Gastroesophageal sphincter (tissue), 4 donors: ENCODE data around the gene TEX264. TPM values are rescaled to one million over a fixed set of nuclear protein-coding genes. Genes with fewer than 3 reads are reported as not detected.
A peak's percentile ranks its signal among the peaks of the same experiment; 100 is the strongest.

Experiments used
- ATAC-seq: fragments of 150-250 bp; one replicate; pipeline ENCODE4 v1.9.1; 2016; ENCODE audit warnings: mild to moderate bottlenecking, moderate library complexity
- H3K27ac ChIP-seq, 4 donors: fragments of 200-600 bp; sonication (generic) in 3 of 4; 1 replicate in 3 of 4; 2 replicates in 1 of 4; pipeline ENCODE4 v1.5.1; 2016 to 2019
- H3K27me3 ChIP-seq: fragments of 200-600 bp; sonication (generic); one replicate; pipeline ENCODE4 v1.5.1; 2019
- H3K36me3 ChIP-seq, 2 donors: fragments of 200-600 bp; sonication (generic); one replicate each; pipeline ENCODE4 v1.5.1; 2019; ENCODE audit warnings: control low read depth in 1 of 2
- H3K4me1 ChIP-seq, 3 donors: fragments of 200-600 bp; sonication (generic); 1 replicate in 2 of 3; 2 replicates in 1 of 3; pipeline ENCODE4 v1.5.1; 2016 to 2019; ENCODE audit warnings: control low read depth in 2 of 3
- H3K4me3 ChIP-seq, 2 donors: fragments of 200-600 bp; sonication (generic); one replicate each; pipeline ENCODE4 v1.5.1; 2019; ENCODE audit warnings: mild to moderate bottlenecking in 1 of 2, moderate library complexity in 1 of 2
- H3K9me3 ChIP-seq, 3 donors: fragments of 200-600 bp; sonication (generic); one replicate each; pipeline ENCODE4 v1.5.1; 2017 to 2019; ENCODE audit warnings: control low read depth in 2 of 3
- EP300 ChIP-seq: sonication (generic); formaldehyde crosslinking; IDR thresholded peaks from one replicate; pipeline ENCODE4 v1.6.1; 2017; ENCODE audit warnings: antibody characterized with exemption, mild to moderate bottlenecking
- POLR2A ChIP-seq, 2 donors: fragments of 450-650 bp; IDR thresholded peaks; one replicate each; pipeline ENCODE4 v1.6.1; 2017; ENCODE audit warnings: antibody characterized with exemption in 2 of 2, mild to moderate bottlenecking in 2 of 2, moderate library complexity in 1 of 2
- POLR2AphosphoS5 ChIP-seq: sonication (generic); formaldehyde crosslinking; IDR thresholded peaks from one replicate; pipeline ENCODE4 v1.6.1; 2017; ENCODE audit warnings: antibody characterized with exemption
- WGBS, 2 donors: methylation state at CpG; one replicate each; pipeline ENCODE4 v1.1.5; 2018; ENCODE audit warnings: low coverage in 1 of 2; 5-methylcytosine and 5-hydroxymethylcytosine counted together
- total RNA-seq, 4 donors: library from RNA; depleted of rRNA; stranded (reverse); fragments of >200 nt; gene quantifications; one replicate each; pipeline ENCODE4 v1.1.0, GENCODE V29; 2016
- TF ChIP-seq, protein P1 (sequence below), 4 experiments: fragments of 200-600 bp in 2 of 4; fragments of 450-650 bp in 2 of 4; sonication (generic) in 1 of 4; IDR thresholded peaks; one replicate each; pipeline ENCODE4 v1.5.1; 2017 to 2019; ENCODE audit warnings: antibody characterized with exemption in 4 of 4, mild to moderate bottlenecking in 2 of 4, moderate library complexity in 2 of 4

Gene TEX264
- total RNA-seq, 4 donors from 2014 or later, result 43.9 to 67.5 (median 51.4) TPM

DNA sequence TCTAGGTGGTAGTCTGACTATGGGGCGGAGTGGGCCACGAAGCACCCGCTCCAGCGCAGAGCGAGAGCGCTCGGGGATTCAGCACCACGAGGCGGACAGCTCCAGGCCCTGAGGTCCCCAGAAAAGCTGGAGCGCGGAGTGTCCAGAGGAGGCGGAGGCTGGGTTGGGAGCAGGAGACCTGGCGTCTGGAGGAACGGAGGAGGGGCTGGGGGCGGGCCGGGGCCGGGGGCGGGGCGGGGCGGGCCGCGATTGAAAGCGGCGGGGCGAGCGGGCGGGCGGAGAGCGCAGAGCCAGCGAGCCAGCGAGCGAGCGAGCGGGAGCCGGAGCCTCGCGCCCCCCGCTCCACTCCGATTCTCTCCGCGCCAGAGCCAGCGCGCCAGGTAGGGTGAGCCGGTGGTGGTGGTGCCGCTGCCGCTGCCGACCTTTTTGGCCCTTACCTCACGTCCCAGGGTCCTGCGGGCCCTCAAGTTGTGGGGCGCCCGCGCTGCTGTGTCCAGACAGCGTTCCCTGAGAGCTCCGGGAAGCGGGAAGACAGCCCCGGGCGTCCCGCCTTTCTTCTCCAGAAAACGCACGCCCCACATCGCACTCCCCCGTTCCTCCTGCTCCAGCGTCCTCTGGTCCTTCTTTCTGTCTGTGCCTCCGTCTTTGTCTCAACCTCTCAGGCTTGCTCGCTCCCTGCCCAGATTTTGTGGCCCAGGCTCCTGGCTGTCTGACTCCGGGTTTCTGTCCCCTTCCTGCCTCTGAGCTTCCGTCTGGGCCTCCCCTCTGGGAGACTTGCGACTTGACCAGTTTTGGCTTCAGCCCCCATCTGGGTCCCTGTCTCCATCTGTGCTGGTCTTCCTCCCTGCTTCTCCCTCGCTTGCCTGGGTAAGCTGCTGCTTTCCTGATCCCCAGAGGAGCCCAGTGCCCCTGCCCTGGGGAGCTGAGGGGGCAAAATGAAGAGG, 36.0 kb downstream of the TEX264 start, which contains the start of gene GRM2:
TSS of gene GRM2 (plus strand) at position 281 of the 944 bp plus-strand sequence. CDS start 1,916 bp downstream, outside the sequence.
- H3K27ac ChIP-seq, result no peak within 1 kb of the TSS
- no peak for TF ChIP-seq EP300
- TF ChIP-seq, protein P1, sequence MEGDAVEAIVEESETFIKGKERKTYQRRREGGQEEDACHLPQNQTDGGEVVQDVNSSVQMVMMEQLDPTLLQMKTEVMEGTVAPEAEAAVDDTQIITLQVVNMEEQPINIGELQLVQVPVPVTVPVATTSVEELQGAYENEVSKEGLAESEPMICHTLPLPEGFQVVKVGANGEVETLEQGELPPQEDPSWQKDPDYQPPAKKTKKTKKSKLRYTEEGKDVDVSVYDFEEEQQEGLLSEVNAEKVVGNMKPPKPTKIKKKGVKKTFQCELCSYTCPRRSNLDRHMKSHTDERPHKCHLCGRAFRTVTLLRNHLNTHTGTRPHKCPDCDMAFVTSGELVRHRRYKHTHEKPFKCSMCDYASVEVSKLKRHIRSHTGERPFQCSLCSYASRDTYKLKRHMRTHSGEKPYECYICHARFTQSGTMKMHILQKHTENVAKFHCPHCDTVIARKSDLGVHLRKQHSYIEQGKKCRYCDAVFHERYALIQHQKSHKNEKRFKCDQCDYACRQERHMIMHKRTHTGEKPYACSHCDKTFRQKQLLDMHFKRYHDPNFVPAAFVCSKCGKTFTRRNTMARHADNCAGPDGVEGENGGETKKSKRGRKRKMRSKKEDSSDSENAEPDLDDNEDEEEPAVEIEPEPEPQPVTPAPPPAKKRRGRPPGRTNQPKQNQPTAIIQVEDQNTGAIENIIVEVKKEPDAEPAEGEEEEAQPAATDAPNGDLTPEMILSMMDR (IDR thresholded peaks at IDR 0.05), result peak in 1 of 4 experiments; percentile 7
- no peak for TF ChIP-seq POLR2AphosphoS5
- TF ChIP-seq POLR2A (IDR thresholded peaks at IDR 0.05), result no peak
- peak; percentile 84 for ATAC-seq
- H3K36me3 ChIP-seq, result peaks cover 0 to 40% of the 10 kb centered on the region in 2 donors
- H3K4me3 ChIP-seq, result peak within 1 kb of the TSS in 1 of 2 donors; percentile 45
- peaks cover 17% of the 10 kb centered on the region for H3K27me3 ChIP-seq
- no peaks in the 10 kb centered on the region for H3K9me3 ChIP-seq
- H3K4me1 ChIP-seq, result peaks cover 0 to 11% (median 0%) of the 10 kb centered on the region in 3 donors
- 2 to 12% methylated on average over 7 to 21 of the region's 69 CpGs for WGBS, 2 donors

DNA sequence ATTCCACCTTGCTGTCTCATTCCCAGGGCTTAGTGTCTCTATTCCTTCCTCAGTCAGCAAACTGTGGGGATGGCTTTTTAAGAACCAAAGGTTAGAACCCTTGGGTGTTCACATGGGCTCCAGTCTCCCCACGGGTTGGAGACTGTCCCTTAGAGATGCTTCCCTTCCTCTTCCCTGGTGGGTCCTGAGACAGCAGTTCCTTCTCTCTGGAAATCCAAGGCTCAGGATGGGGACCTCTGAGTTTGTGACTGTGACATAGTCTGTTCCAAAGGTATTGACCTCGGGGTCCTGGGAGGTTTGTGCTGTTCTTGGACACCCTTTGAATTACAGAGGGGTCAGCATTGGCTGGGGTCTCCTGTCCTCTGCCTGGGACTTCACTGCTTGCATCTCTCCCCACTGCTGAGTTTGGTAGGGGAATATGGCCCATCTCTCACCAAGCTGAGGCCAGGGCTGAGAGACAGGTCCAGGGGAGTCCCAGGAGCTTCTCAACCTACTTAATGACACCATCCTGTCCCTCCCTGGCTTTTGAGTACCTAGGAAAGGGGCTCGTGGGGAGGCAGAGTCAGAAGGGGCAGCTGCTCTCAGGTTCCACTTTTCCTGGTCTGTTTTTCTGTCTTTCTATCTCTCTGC, 37.3 kb downstream of the TEX264 start:
- H3K27me3 ChIP-seq, result peaks cover 17% of the 10 kb centered on the region
- no peak overlapping the region for H3K4me3 ChIP-seq
- H3K36me3 ChIP-seq, result peaks cover 0 to 28% of the 10 kb centered on the region in 2 donors
- no peak for ATAC-seq
- H3K4me1 ChIP-seq, result peaks cover 0 to 11% (median 0%) of the 10 kb centered on the region in 3 donors
- H3K9me3 ChIP-seq, result no peaks in the 10 kb centered on the region
- TF ChIP-seq POLR2A (IDR thresholded peaks at IDR 0.05) (no peak), EP300 (no peak), POLR2AphosphoS5 (no peak)
- TF ChIP-seq, protein P1 (IDR thresholded peaks at IDR 0.05), result no peak
- no peak overlapping the region for H3K27ac ChIP-seq
- WGBS, 2 donors, result 93 to 100% methylated on average over 1 to 2 of the region's 3 CpGs

DNA sequence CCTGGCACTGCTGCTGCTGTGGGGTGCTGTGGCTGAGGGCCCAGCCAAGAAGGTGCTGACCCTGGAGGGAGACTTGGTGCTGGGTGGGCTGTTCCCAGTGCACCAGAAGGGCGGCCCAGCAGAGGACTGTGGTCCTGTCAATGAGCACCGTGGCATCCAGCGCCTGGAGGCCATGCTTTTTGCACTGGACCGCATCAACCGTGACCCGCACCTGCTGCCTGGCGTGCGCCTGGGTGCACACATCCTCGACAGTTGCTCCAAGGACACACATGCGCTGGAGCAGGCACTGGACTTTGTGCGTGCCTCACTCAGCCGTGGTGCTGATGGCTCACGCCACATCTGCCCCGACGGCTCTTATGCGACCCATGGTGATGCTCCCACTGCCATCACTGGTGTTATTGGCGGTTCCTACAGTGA, 38.0 kb downstream of the TEX264 start:
- peaks cover 0 to 11% (median 0%) of the 10 kb centered on the region in 3 donors for H3K4me1 ChIP-seq
- ATAC-seq, result no peak
- no peaks in the 10 kb centered on the region for H3K9me3 ChIP-seq
- no peak overlapping the region for H3K4me3 ChIP-seq
- no peak overlapping the region for H3K27ac ChIP-seq
- WGBS, 2 donors, result 80% methylated on average over 1 of the region's 17 CpGs; no CpG with 5 or more reads in 1 of the 2 donors
- H3K36me3 ChIP-seq, result peaks cover 0 to 21% of the 10 kb centered on the region in 2 donors
- H3K27me3 ChIP-seq, result peaks cover 17% of the 10 kb centered on the region
- no peak for TF ChIP-seq POLR2AphosphoS5
- no peak for TF ChIP-seq EP300
- TF ChIP-seq, protein P1 (IDR thresholded peaks at IDR 0.05), result no peak
- no peak for TF ChIP-seq POLR2A (IDR thresholded peaks at IDR 0.05)

DNA sequence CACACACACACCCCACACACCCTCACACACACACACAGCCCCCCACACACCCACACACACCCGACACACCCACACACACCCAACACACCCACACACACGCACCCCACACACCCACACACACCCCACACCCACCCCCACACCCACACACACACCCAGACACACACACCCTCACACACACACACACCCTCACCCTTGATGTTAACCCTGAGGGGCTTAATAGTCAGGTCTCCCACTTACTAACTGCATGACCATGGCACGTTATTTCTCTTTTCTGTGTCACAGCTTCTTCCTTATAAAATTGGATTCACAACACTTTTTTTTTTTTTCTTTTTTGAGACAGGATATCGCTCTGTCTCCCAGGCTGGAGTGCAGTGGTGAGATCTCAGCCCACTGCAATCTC, 38.6 kb downstream of the TEX264 start:
- H3K4me1 ChIP-seq, result peaks cover 0 to 11% (median 0%) of the 10 kb centered on the region in 3 donors

More for the DNA sequence above, 38.6 kb downstream of the TEX264 start:
- H3K9me3 ChIP-seq, result no peaks in the 10 kb centered on the region
- peaks cover 17% of the 10 kb centered on the region for H3K27me3 ChIP-seq
- TF ChIP-seq, protein P1 (IDR thresholded peaks at IDR 0.05), result no peak
- no peak for TF ChIP-seq POLR2A (IDR thresholded peaks at IDR 0.05)
- TF ChIP-seq POLR2AphosphoS5, result no peak
- TF ChIP-seq EP300, result no peak
- no peak overlapping the region for H3K27ac ChIP-seq
- WGBS, 2 donors, result 67% methylated on average over 3 of the region's 4 CpGs; no CpG with 5 or more reads in 1 of the 2 donors
- ATAC-seq, result no peak
- no peak overlapping the region for H3K4me3 ChIP-seq
- peaks cover 0 to 14% of the 10 kb centered on the region in 2 donors for H3K36me3 ChIP-seq
